ENCODE measurements around the gene ADAM12.

ADAM12 gene

GRCh38 chr10:126198681-126199080 lies 189.6 kb downstream of the ADAM12 start:
- Histone ChIP-seq H3K4me2 (ENCODE audit: low read length) (no peak overlapping the region), H3K79me2 (ENCODE audit: control insufficient read depth, low read length) (no peaks in the 10 kb centered on the region), H3K9me2 (replicated peaks; ENCODE audit: control insufficient read depth, low read length) (no peaks in the 10 kb centered on the region), H3K4me1 (ENCODE audit: control insufficient read depth, low read length) (no peaks in the 10 kb centered on the region), H3K27me3 (ENCODE audit: control insufficient read depth, low read length) (no peaks in the 10 kb centered on the region), H3K27ac (ENCODE audit: low read depth, low read length) (no peak overlapping the region), H3K4me3 (ENCODE audit: low read length) (no peak overlapping the region), H4K20me1 (ENCODE audit: control insufficient read depth, insufficient read depth, low read depth, low read length) (no peaks in the 10 kb centered on the region), H3F3A (ENCODE audit: control insufficient read depth, insufficient read depth) (no peaks in the 10 kb centered on the region), H3K9me3 (ENCODE audit: control insufficient read depth, insufficient read depth, low read length) (no peaks in the 10 kb centered on the region), H3K36me3 (ENCODE audit: control insufficient read depth, low read length) (no peaks in the 10 kb centered on the region)
- no peak for TF ChIP-seq EZH2phosphoT487 (IDR thresholded peaks at IDR 0.05; ENCODE audit: borderline replicate concordance, low read length)
- TF ChIP-seq, protein P1, sequence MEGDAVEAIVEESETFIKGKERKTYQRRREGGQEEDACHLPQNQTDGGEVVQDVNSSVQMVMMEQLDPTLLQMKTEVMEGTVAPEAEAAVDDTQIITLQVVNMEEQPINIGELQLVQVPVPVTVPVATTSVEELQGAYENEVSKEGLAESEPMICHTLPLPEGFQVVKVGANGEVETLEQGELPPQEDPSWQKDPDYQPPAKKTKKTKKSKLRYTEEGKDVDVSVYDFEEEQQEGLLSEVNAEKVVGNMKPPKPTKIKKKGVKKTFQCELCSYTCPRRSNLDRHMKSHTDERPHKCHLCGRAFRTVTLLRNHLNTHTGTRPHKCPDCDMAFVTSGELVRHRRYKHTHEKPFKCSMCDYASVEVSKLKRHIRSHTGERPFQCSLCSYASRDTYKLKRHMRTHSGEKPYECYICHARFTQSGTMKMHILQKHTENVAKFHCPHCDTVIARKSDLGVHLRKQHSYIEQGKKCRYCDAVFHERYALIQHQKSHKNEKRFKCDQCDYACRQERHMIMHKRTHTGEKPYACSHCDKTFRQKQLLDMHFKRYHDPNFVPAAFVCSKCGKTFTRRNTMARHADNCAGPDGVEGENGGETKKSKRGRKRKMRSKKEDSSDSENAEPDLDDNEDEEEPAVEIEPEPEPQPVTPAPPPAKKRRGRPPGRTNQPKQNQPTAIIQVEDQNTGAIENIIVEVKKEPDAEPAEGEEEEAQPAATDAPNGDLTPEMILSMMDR (IDR thresholded peaks at IDR 0.05; ENCODE audit: low read depth, low read length, poor library complexity, severe bottlenecking) = no peak

DNA sequence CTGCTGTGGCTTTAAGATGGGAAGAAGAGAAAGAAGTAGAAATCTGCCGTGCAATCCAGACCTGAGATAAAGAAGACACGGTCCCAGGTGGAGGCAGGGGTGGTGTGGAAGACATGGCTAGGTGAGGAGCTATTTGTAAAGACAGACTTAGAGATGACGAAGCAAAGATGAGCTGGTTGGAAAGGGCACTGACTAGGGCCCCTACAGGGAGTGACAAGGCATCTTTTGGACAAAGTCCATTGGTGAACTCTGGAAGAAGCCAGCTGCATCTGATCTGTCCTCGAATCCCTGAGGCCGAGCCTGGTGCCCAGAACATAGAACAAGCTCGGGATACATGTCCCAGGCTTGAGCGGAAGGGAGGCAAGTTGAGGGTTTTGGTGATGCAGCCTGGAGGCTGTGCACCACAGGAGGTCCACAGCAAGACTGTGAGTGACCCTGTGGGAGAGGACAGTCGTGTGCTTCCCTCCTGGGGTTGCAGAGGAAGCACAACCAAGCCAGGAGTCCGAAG lies 191.2 kb downstream of the ADAM12 start:
- Histone ChIP-seq H3K79me2 (ENCODE audit: control insufficient read depth, low read length) (no peaks in the 10 kb centered on the region), H3K9me2 (replicated peaks; ENCODE audit: control insufficient read depth, low read length) (no peaks in the 10 kb centered on the region), H4K20me1 (ENCODE audit: control insufficient read depth, insufficient read depth, low read depth, low read length) (no peaks in the 10 kb centered on the region), H3K36me3 (ENCODE audit: control insufficient read depth, low read length) (no peaks in the 10 kb centered on the region), H3F3A (ENCODE audit: control insufficient read depth, insufficient read depth) (no peaks in the 10 kb centered on the region), H3K4me2 (ENCODE audit: low read length) (no peak overlapping the region), H3K4me1 (ENCODE audit: control insufficient read depth, low read length) (no peaks in the 10 kb centered on the region), H3K9me3 (ENCODE audit: control insufficient read depth, insufficient read depth, low read length) (no peaks in the 10 kb centered on the region), H3K4me3 (ENCODE audit: low read length) (no peak overlapping the region), H3K27me3 (ENCODE audit: control insufficient read depth, low read length) (no peaks in the 10 kb centered on the region), H3K27ac (ENCODE audit: low read depth, low read length) (no peak overlapping the region)
- TF ChIP-seq, protein P1 (IDR thresholded peaks at IDR 0.05; ENCODE audit: low read depth, low read length, poor library complexity, severe bottlenecking) = no peak
- TF ChIP-seq EZH2phosphoT487 (IDR thresholded peaks at IDR 0.05; ENCODE audit: borderline replicate concordance, low read length) = no peak

DNA sequence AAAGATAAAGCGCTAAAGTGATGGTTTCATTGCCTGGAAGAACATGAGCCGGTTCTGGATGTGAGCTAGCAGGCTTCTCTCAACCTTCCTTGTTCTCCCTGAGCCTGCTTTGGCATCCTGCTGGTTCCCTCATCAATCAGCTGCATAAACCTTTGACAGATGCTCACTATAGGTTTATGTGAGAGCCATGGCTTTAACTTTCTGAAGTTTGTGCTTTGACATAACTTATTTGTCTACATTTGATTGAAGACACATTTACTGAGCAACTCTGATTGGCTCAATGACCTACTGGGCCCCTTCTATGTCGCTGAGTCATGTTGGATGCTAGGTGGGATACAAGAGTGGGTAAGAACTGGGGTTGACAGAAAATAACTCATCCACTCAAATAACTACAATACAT lies 192.0 kb downstream of the ADAM12 start:
- H3F3A ChIP-seq (ENCODE audit: control insufficient read depth, insufficient read depth) = no peaks in the 10 kb centered on the region
- no peaks in the 10 kb centered on the region for H3K9me2 ChIP-seq (replicated peaks; ENCODE audit: control insufficient read depth, low read length)
- no peaks in the 10 kb centered on the region for H3K27me3 ChIP-seq (ENCODE audit: control insufficient read depth, low read length)
- H3K79me2 ChIP-seq (ENCODE audit: control insufficient read depth, low read length) = no peaks in the 10 kb centered on the region
- H3K4me2 ChIP-seq (ENCODE audit: low read length) = no peak overlapping the region
- H3K36me3 ChIP-seq (ENCODE audit: control insufficient read depth, low read length) = no peaks in the 10 kb centered on the region
- no peak for TF ChIP-seq EZH2phosphoT487 (IDR thresholded peaks at IDR 0.05; ENCODE audit: borderline replicate concordance, low read length)
- TF ChIP-seq, protein P1 (IDR thresholded peaks at IDR 0.05; ENCODE audit: low read depth, low read length, poor library complexity, severe bottlenecking) = no peak
- no peak overlapping the region for H3K4me3 ChIP-seq (ENCODE audit: low read length)
- no peaks in the 10 kb centered on the region for H3K4me1 ChIP-seq (ENCODE audit: control insufficient read depth, low read length)
- no peaks in the 10 kb centered on the region for H4K20me1 ChIP-seq (ENCODE audit: control insufficient read depth, insufficient read depth, low read depth, low read length)
- no peak overlapping the region for H3K27ac ChIP-seq (ENCODE audit: low read depth, low read length)
- no peaks in the 10 kb centered on the region for H3K9me3 ChIP-seq (ENCODE audit: control insufficient read depth, insufficient read depth, low read length)

Measured in DOHH2 (cell line).